ENCODE data around the gene CCDC40. TPM values are rescaled to one million over a fixed set of nuclear protein-coding genes. Genes with fewer than 3 reads are reported as not detected.

The CCDC40 gene
- total RNA-seq, 1 experiment from 2014 or later = 16.3 TPM

DNA sequence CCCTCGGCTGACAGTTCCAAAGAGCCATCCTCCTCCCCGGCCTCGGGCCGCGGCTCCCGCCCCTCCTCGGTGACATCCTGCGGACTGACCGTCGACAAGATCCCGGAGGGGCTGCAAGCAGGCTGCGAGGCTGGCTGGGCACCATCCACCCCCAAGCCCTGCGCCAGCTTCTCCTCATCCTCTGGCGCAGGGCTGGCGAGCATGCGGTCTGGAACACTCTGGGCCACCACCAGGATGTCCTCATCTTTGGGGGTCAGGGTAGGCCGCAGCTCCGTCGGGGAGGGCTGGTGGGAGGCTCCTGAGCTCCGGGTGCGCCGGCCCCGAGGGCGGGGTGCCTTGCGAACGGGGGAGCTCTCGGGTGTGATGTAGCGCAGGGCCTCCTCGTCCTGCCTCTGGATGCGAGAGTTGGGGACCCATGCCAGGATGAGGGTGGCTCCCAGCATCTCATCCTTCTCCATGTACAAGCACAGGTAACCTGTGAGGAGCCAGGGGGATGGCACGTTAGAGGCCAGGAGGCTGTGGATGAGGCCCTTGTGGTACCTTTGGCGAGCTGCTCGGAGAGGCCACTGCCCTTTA lies 26.1 kb upstream of the CCDC40 start:
- ChIA-PET POLR2A (no interaction called here), CTCF (interaction anchor here (4.2 kb wide), 1 partner anchor 72 kb away, joined by 33 read pairs; no protein-coding TSS in a partner anchor)
- H3K27ac Mint-ChIP-seq = no peak overlapping the region
- no peak for DNase-seq (ENCODE audit: low spot score)
- TF ChIP-seq, protein P1, sequence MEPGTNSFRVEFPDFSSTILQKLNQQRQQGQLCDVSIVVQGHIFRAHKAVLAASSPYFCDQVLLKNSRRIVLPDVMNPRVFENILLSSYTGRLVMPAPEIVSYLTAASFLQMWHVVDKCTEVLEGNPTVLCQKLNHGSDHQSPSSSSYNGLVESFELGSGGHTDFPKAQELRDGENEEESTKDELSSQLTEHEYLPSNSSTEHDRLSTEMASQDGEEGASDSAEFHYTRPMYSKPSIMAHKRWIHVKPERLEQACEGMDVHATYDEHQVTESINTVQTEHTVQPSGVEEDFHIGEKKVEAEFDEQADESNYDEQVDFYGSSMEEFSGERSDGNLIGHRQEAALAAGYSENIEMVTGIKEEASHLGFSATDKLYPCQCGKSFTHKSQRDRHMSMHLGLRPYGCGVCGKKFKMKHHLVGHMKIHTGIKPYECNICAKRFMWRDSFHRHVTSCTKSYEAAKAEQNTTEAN (CRISPR knock-in tag; IDR thresholded peaks at IDR 0.05) = no peak
- TF ChIP-seq ATF1 (CRISPR knock-in tag; IDR thresholded peaks at IDR 0.05) (no peak), NR2C2 (CRISPR knock-in tag; IDR thresholded peaks at IDR 0.05) (no peak), FOXJ3 (CRISPR knock-in tag; IDR thresholded peaks at IDR 0.05; ENCODE audit: borderline replicate concordance) (no peak), PRRX2 (CRISPR knock-in tag; IDR thresholded peaks at IDR 0.05) (no peak), ZNF423 (CRISPR knock-in tag; IDR thresholded peaks at IDR 0.05) (no peak), CREB1 (CRISPR knock-in tag; IDR thresholded peaks at IDR 0.05) (no peak), IRF2 (CRISPR knock-in tag; IDR thresholded peaks at IDR 0.05; ENCODE audit: borderline replicate concordance, low read depth) (no peak), SMAD4 (CRISPR knock-in tag; IDR thresholded peaks at IDR 0.05) (no peak), NR3C1 (CRISPR knock-in tag; conservative IDR thresholded peaks at IDR 0.05; ENCODE audit: low read depth) (no peak), GTF2I (CRISPR knock-in tag; conservative IDR thresholded peaks at IDR 0.05) (no peak)
- TF ChIP-seq, protein P2, sequence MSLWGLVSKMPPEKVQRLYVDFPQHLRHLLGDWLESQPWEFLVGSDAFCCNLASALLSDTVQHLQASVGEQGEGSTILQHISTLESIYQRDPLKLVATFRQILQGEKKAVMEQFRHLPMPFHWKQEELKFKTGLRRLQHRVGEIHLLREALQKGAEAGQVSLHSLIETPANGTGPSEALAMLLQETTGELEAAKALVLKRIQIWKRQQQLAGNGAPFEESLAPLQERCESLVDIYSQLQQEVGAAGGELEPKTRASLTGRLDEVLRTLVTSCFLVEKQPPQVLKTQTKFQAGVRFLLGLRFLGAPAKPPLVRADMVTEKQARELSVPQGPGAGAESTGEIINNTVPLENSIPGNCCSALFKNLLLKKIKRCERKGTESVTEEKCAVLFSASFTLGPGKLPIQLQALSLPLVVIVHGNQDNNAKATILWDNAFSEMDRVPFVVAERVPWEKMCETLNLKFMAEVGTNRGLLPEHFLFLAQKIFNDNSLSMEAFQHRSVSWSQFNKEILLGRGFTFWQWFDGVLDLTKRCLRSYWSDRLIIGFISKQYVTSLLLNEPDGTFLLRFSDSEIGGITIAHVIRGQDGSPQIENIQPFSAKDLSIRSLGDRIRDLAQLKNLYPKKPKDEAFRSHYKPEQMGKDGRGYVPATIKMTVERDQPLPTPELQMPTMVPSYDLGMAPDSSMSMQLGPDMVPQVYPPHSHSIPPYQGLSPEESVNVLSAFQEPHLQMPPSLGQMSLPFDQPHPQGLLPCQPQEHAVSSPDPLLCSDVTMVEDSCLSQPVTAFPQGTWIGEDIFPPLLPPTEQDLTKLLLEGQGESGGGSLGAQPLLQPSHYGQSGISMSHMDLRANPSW (CRISPR knock-in tag; conservative IDR thresholded peaks at IDR 0.05; ENCODE audit: low read depth) = no peak
- TF ChIP-seq, protein P3, sequence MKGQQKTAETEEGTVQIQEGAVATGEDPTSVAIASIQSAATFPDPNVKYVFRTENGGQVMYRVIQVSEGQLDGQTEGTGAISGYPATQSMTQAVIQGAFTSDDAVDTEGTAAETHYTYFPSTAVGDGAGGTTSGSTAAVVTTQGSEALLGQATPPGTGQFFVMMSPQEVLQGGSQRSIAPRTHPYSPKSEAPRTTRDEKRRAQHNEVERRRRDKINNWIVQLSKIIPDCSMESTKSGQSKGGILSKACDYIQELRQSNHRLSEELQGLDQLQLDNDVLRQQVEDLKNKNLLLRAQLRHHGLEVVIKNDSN (CRISPR knock-in tag; IDR thresholded peaks at IDR 0.05) = no peak
- TF ChIP-seq, protein P4, sequence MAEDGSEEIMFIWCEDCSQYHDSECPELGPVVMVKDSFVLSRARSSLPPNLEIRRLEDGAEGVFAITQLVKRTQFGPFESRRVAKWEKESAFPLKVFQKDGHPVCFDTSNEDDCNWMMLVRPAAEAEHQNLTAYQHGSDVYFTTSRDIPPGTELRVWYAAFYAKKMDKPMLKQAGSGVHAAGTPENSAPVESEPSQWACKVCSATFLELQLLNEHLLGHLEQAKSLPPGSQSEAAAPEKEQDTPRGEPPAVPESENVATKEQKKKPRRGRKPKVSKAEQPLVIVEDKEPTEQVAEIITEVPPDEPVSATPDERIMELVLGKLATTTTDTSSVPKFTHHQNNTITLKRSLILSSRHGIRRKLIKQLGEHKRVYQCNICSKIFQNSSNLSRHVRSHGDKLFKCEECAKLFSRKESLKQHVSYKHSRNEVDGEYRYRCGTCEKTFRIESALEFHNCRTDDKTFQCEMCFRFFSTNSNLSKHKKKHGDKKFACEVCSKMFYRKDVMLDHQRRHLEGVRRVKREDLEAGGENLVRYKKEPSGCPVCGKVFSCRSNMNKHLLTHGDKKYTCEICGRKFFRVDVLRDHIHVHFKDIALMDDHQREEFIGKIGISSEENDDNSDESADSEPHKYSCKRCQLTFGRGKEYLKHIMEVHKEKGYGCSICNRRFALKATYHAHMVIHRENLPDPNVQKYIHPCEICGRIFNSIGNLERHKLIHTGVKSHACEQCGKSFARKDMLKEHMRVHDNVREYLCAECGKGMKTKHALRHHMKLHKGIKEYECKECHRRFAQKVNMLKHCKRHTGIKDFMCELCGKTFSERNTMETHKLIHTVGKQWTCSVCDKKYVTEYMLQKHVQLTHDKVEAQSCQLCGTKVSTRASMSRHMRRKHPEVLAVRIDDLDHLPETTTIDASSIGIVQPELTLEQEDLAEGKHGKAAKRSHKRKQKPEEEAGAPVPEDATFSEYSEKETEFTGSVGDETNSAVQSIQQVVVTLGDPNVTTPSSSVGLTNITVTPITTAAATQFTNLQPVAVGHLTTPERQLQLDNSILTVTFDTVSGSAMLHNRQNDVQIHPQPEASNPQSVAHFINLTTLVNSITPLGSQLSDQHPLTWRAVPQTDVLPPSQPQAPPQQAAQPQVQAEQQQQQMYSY (CRISPR knock-in tag; IDR thresholded peaks at IDR 0.05) = no peak
- TF ChIP-seq, protein P5, sequence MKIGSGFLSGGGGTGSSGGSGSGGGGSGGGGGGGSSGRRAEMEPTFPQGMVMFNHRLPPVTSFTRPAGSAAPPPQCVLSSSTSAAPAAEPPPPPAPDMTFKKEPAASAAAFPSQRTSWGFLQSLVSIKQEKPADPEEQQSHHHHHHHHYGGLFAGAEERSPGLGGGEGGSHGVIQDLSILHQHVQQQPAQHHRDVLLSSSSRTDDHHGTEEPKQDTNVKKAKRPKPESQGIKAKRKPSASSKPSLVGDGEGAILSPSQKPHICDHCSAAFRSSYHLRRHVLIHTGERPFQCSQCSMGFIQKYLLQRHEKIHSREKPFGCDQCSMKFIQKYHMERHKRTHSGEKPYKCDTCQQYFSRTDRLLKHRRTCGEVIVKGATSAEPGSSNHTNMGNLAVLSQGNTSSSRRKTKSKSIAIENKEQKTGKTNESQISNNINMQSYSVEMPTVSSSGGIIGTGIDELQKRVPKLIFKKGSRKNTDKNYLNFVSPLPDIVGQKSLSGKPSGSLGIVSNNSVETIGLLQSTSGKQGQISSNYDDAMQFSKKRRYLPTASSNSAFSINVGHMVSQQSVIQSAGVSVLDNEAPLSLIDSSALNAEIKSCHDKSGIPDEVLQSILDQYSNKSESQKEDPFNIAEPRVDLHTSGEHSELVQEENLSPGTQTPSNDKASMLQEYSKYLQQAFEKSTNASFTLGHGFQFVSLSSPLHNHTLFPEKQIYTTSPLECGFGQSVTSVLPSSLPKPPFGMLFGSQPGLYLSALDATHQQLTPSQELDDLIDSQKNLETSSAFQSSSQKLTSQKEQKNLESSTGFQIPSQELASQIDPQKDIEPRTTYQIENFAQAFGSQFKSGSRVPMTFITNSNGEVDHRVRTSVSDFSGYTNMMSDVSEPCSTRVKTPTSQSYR (CRISPR knock-in tag; IDR thresholded peaks at IDR 0.05) = no peak
- TF ChIP-seq, protein P6, sequence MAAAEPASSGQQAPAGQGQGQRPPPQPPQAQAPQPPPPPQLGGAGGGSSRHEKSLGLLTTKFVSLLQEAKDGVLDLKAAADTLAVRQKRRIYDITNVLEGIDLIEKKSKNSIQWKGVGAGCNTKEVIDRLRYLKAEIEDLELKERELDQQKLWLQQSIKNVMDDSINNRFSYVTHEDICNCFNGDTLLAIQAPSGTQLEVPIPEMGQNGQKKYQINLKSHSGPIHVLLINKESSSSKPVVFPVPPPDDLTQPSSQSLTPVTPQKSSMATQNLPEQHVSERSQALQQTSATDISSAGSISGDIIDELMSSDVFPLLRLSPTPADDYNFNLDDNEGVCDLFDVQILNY (CRISPR knock-in tag; IDR thresholded peaks at IDR 0.05) = no peak
- peaks cover 5% of the 10 kb centered on the region for H3K4me1 Mint-ChIP-seq
- no peak for ATAC-seq
- H3K36me3 Mint-ChIP-seq = peaks cover 18% of the 10 kb centered on the region
- no peaks in the 10 kb centered on the region for H3K27me3 Mint-ChIP-seq (ENCODE audit: low read depth)
- peaks cover 11% of the 10 kb centered on the region for H3K9me3 Mint-ChIP-seq
- H3K4me3 Mint-ChIP-seq = no peak overlapping the region

All from WTC11 (cell line).